Measurements from ENCODE around the gene IGFL3. TPM values are rescaled to one million over a fixed set of nuclear protein-coding genes. Genes with fewer than 3 reads are reported as not detected.

The IGFL3 gene
- total and polyA plus RNA-seq, 2 experiments from 2014 or later: 2.6 to 5.5 TPM

- no peak overlapping the region for H3K27ac ChIP-seq
- no peaks in the 10 kb centered on the region for H3K9me3 ChIP-seq (ENCODE audit: low read depth)
- no peaks in the 10 kb centered on the region for H3K9me2 ChIP-seq (replicated peaks; ENCODE audit: insufficient read depth)
- TF ChIP-seq EZH2 (IDR thresholded peaks at IDR 0.05; ENCODE audit: borderline replicate concordance): no peak
- TF ChIP-seq EZH2phosphoT487 (IDR thresholded peaks at IDR 0.05; ENCODE audit: low read depth, severe bottlenecking, unreplicated experiment): no peak
- no peak for TF ChIP-seq CTCF (IDR thresholded peaks at IDR 0.05; ENCODE audit: poor library complexity)
- no peak overlapping the region for H2AFZ ChIP-seq
- no peaks in the 10 kb centered on the region for H4K20me1 ChIP-seq (ENCODE audit: insufficient read depth, poor library complexity, severe bottlenecking)
- H3K4me1 ChIP-seq (ENCODE audit: insufficient read depth): no peaks in the 10 kb centered on the region
- WGBS (ENCODE audit: low lambda C conversion rate, missing lambda C conversion rate): 87% methylated on average over 4 of the region's 4 CpGs
- no peak overlapping the region for H3K4me2 ChIP-seq
- H3K4me3 ChIP-seq: no peak overlapping the region
- H3K79me2 ChIP-seq: no peaks in the 10 kb centered on the region
- no peaks in the 10 kb centered on the region for H3K36me3 ChIP-seq (replicated peaks; ENCODE audit: insufficient read depth, low read depth)
- H3K27me3 ChIP-seq: no peaks in the 10 kb centered on the region
- no peak for DNase-seq (ENCODE audit: low spot score)
Observed at GRCh38 chr19:46125447-46125846, 959 bp upstream of the IGFL3 start.

GRCh38 chr19:46118136-46118535, 6.4 kb downstream of the IGFL3 start:
- Histone ChIP-seq H3K9me3 (ENCODE audit: low read depth) (no peaks in the 10 kb centered on the region), H3K27me3 (peaks cover 3% of the 10 kb centered on the region), H4K20me1 (ENCODE audit: insufficient read depth, poor library complexity, severe bottlenecking) (no peaks in the 10 kb centered on the region), H2AFZ (no peak overlapping the region), H3K4me3 (no peak overlapping the region), H3K9me2 (replicated peaks; ENCODE audit: insufficient read depth) (no peaks in the 10 kb centered on the region), H3K79me2 (no peaks in the 10 kb centered on the region), H3K4me1 (ENCODE audit: insufficient read depth) (peaks cover 8% of the 10 kb centered on the region), H3K36me3 (replicated peaks; ENCODE audit: insufficient read depth, low read depth) (no peaks in the 10 kb centered on the region), H3K27ac (no peak overlapping the region), H3K4me2 (no peak overlapping the region)
- TF ChIP-seq CTCF (IDR thresholded peaks at IDR 0.05; ENCODE audit: poor library complexity) (no peak), EZH2 (IDR thresholded peaks at IDR 0.05; ENCODE audit: borderline replicate concordance) (no peak), EZH2phosphoT487 (IDR thresholded peaks at IDR 0.05; ENCODE audit: low read depth, severe bottlenecking, unreplicated experiment) (no peak)
- 55% methylated on average over 3 of the region's 3 CpGs for WGBS (ENCODE audit: low lambda C conversion rate, missing lambda C conversion rate)
- no peak for DNase-seq (ENCODE audit: low spot score)

GRCh38 chr19:46116121-46116520, 8.4 kb downstream of the IGFL3 start:
- no peak for DNase-seq (ENCODE audit: low spot score)
- TF ChIP-seq CTCF (IDR thresholded peaks at IDR 0.05; ENCODE audit: poor library complexity): no peak
- 69% methylated on average over 3 of the region's 3 CpGs for WGBS (ENCODE audit: low lambda C conversion rate, missing lambda C conversion rate)
- Histone ChIP-seq H3K36me3 (replicated peaks; ENCODE audit: insufficient read depth, low read depth) (no peaks in the 10 kb centered on the region), H3K4me1 (ENCODE audit: insufficient read depth) (peaks cover 8% of the 10 kb centered on the region), H3K79me2 (no peaks in the 10 kb centered on the region), H3K4me3 (no peak overlapping the region), H3K27ac (peak overlapping the region; percentile 23), H3K9me3 (ENCODE audit: low read depth) (no peaks in the 10 kb centered on the region), H3K27me3 (peaks cover 7% of the 10 kb centered on the region), H2AFZ (no peak overlapping the region), H3K9me2 (replicated peaks; ENCODE audit: insufficient read depth) (no peaks in the 10 kb centered on the region), H3K4me2 (peak overlapping the region; percentile 23), H4K20me1 (ENCODE audit: insufficient read depth, poor library complexity, severe bottlenecking) (no peaks in the 10 kb centered on the region)

Measured in hepatocyte (in vitro differentiated cells).